Anterior cingulate cortex (tissue), 58 donors: ENCODE results near the gene ST6GAL2.

Experiments used
- DNase-seq, 58 donors: peaks; one replicate each; lab custom pipeline; 2025; lab: John Stamatoyannopoulos, UW

Gene ST6GAL2

DNA sequence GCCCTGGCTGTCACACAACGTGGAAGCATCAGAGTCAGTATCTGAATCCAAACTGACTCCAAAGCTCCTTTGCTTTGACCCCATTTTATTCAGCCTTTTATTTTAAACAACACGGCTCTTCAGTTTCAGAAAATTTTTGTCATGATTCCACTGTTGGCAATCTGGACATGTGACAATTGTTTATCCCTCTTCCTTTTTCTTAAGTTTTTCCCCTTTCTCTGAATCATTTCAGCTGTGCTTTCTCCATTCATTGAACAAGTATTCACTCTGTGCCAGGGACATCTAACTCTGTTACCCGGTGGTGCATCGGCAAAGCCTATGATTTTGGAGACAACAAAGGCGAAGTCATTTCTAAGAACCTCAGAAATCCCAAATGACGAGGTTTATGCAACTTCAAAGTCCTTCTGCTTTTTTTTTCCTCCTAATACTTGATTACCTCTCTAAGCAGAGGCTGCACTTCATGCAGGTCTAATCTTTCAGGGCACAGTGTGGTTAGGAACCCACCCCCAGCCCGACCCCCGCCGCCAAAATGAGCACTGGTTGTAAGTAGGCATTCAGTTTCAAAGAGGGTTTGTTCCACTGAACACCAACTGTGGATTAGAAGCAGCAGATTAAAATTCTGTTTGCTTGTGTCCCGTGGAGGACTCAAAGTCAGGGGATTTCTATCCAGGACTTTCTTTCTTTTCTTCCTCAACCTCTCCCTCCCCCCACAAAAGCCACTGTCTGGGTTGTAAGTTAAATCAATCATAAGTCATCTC, 18.6 kb downstream of the ST6GAL2 start:
- DNase-seq: peak in 14 of 58 donors; percentile 13 to 71 (median 28)

GRCh38 chr2:106866641-106867040, 19.3 kb downstream of the ST6GAL2 start:
- DNase-seq: no peak

DNA sequence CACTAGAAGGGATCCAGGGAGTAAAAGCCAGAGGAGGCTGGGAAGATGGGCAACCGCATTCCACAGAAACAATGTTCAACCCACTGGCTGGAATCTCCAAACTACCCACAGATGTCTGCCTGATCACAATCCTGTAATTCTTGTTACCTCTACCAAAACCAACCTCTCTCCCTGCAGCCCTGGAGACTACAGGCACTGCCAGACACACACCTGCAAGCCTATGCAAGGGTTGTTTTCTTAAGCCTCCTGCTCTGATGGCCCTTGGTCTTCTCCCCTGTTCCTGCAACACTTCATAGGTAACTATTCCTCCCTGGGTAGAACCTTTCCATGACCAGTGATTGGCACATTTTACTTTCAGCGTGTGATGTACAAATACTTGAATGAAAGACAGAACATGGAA, 21.9 kb downstream of the ST6GAL2 start:
- no peak for DNase-seq

DNA sequence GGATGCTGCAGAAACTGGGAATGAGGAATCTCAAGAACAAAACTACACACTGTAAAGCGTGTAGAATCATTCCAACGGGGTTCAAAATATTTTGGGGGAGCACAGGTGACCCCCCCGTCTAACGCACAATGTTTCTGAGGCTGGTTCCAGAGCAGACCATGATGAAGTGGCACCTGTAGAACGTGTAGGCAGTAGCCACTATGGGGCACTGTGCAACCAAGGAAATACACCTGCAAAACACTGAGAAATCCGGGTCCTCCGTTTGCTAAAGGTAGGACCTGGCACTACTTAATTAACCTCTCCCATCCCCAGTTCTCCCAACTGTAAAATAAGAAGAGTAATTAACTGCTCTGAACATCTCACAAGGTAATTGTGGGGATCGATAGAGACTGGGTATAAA, 22.6 kb downstream of the ST6GAL2 start:
- DNase-seq: peak in 1 of 58 donors; percentile 18

- no peak for DNase-seq
Measured at GRCh38 chr2:106859498-106859897, 26.5 kb downstream of the ST6GAL2 start.

- DNase-seq: peak in 18 of 58 donors; percentile 18 to 63 (median 42)
Measured at GRCh38 chr2:106858810-106859209, 27.2 kb downstream of the ST6GAL2 start.

GRCh38 chr2:106857882-106858478, 28.0 kb downstream of the ST6GAL2 start:
- DNase-seq: no peak

GRCh38 chr2:106853631-106854030, 32.3 kb downstream of the ST6GAL2 start:
- no peak for DNase-seq

DNA sequence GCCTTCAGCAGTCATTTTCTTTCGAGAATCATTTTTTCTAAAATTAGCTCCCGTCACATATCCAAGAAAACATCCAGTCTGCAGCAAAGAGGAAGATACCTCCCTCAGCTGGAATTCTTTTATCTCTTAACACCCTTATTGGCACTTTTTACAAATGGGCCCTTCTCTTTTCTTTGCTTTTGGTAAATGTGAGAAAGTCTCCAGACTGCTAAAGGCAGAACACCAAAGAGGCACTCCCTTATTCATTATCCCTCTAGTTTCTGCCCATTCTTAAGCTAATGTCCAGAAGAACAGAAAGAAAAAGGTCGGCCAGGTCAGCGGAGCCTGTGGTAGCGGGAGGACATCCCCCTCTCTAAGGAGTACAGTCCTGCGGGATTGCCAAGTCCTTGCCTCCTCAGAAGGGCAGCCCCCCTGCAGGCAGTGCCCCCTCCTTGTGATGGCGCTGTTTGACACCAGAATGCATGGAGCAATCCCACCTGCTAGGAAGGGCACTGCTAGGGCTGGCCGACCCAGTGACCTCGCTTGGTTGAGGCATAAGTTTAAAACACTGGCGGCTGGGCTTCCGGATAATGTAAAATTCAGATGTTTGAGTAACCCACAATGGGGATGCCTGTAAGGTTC, 34.0 kb downstream of the ST6GAL2 start:
- no peak for DNase-seq

GRCh38 chr2:106851087-106851874, 34.7 kb downstream of the ST6GAL2 start:
- no peak for DNase-seq

DNA sequence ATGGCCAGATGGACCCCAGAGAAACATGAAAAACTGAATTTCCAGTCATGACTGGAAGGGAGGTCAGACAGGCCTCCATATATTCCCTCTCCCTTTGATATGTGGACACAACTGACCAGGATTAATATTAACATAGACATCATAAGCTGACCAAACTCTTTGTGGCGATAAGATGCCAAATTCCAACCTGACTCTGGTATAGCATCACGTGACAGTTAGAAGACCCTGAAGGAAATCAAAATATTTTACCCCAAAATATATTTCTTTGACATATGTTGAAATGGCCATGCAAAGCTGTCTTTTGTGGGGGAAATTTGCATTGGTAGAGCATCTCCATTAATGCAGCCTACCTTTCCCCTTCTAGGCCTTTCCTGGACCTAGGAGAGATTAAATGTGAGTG, 36.7 kb downstream of the ST6GAL2 start:
- no peak for DNase-seq

GRCh38 chr2:106847366-106847765, 38.6 kb downstream of the ST6GAL2 start:
- DNase-seq: peak in 1 of 58 donors; percentile 7

DNA sequence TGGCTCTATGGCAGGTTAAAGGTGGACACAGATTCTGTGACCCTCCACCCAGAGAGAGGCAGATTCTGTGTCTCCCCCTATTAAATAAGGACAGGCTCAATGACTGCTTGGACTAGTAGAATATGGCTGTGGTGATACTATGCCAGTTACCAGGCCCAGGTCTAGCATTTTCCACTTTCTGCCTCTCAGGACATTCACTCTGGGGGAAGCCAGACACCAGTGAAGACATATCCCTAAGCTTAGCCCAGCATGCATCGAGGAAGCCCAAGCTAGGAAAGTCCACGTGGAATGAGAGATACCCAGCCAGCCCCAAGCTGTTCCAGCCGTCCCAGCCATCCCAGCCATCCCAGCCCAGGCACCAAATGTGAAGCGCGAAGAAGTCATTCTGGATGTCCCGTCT, 40.3 kb downstream of the ST6GAL2 start:
- no peak for DNase-seq

- no peak for DNase-seq
Measured at GRCh38 chr2:106843910-106844250, 42.1 kb downstream of the ST6GAL2 start.

DNA sequence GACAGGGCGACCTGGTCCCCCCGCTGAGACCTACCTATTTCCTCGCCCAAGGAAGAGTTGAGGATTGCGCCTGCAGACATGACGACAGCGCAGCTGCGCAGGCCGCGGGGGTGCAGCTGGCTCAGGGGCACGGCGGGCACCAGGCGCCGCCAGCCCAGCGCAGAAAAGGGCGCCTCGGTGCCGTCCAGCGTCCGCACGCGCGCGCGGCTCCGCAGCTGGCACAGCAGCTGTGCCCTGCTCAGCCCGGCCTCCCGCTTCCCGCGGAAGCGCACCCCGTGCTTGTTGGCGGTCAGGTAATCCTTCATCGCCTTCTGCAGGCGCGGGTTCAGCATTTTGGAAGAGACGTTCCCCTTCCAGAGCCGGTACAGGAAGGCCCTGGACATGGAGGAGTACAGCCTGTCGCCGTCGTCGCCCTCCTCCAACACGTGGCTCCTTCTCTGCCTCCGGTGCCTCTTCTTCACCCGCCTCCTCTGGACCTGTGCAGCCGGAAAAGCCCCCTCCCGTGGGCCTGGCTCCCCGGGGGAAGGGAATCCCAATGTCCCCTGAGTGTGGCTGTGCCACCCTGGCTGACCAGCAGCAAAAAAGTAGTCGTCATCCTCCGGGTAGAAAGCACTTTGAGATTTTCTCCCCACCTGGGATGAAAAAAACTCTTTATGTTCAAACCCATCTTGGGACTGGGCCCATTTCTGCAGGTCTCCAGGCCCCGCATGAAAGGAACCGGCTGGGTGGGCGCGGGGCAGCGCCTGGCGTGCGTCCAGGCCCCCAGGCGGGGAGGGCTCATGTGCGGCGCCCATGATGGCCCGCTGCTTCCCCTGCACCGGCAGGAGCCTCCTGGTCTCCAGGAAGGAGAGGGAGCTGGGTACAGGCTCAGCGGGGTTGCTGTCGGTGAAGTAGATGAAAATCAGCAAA, 42.7 kb downstream of the ST6GAL2 start:
- no peak for DNase-seq

GRCh38 chr2:106841886-106842645, 43.9 kb downstream of the ST6GAL2 start:
- DNase-seq: no peak

DNA sequence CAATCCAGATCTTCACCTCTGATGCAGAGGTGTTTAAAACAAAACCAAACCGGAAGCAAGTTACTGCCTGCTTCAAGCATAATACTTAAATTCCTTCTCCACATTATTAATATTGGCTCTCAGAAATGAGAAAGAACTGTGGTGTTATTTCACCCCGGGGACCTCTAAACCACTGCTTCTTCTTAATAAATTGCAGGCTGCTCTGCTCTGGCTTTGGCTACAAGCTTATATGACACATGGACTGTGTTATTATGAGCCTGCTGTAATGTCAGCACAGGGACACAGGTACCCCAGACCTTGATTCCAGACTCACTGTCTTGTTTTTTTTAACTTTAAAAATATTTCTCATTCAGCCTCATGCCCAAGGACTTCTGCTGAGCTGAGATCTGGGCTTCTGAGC, 45.1 kb downstream of the ST6GAL2 start:
- no peak for DNase-seq

DNA sequence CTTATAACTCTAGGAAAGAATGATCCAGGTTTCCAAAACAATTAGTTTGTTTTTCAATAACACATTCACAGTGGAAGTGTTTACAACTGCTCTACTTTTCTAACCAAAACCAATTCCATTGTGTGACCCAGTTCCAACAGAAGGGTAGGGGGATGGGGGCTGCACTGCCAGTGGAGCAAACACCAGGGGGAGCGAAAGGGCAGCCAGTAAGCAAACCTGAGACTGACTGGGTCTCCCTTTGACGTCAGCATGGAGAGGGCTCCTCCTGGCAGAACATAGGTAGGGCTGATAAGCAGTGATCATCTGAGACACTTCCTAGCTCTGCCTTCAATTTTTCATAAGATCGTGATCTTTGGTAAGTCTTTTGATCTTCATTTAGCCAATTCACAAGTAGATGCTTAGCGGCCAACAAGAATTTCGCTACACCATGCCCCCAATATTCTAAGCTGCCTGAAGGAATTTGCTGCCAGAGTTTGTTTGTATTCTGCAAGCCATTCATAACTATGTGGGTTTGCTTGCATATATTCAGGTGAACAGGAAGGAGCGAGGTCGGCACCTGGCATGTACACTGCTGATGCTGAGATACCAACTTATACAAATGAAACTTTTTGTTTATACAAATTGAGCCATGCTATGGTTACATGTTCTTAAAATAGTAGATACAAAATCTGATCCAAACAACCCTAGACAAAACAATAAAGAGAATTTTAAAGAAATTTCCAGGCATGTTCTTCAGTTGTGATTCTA, 45.9 kb downstream of the ST6GAL2 start:
- DNase-seq: peak in 4 of 58 donors; percentile 12 to 24 (median 20)

DNA sequence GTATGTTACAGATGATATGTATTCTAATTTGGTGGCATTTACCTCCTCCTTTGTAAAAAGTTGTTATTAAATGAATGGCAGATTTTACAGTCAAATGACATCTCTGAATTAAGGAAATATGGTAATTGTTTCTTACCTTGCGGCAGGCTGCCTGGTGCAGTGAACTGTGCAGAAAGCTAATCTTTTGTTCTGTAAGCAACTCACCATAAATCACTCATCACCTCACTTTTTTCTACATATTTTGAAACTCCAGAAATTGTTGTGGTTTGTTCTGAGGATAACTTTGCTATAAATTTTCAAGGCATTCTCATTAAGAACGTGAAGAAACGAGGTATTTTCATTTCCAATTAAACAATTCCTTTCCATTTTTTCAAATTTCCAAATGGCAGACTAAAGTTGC, 52.7 kb downstream of the ST6GAL2 start:
- no peak for DNase-seq
